Pancreas (tissue), 10 donors: ENCODE data around the gene LRRC43. TPM values are rescaled to one million over a fixed set of nuclear protein-coding genes. Genes with fewer than 3 reads are reported as not detected.

Experiments
- ATAC-seq, 4 donors: fragments of 200-7000 bp; cut with Tn5 transposase; one replicate each; pipeline versions ENCODE4 v1.8.0 to v1.9.1; 2020; ENCODE audit warnings: mild to moderate bottlenecking in 4 of 4, moderate library complexity in 4 of 4
- DNase-seq, 6 donors: peaks; one replicate each; pipeline ENCODE4 v3.0.0-alpha.2; 2020
- FAIRE-seq: peaks from 2 replicates; lab custom pipeline; 2012; peaks lifted over from hg19 to GRCh38; lab: Jason Lieb, UNC
- H3K27ac ChIP-seq, 4 donors: fragments of 200-600 bp; sonication (generic); 1 replicate in 3 of 4; 2 replicates in 1 of 4; pipeline versions ENCODE4 v1.5.0 to v1.8.0; 2020
- H3K27me3 ChIP-seq, 4 donors: fragments of 200-600 bp; one replicate each; pipeline ENCODE4 v1.8.0; 2021
- H3K36me3 ChIP-seq, 3 donors: fragments of 200-600 bp; sonication (generic) in 1 of 3; one replicate each; pipeline versions ENCODE4 v1.5.0 to v1.8.0; 2020 to 2021
- H3K4me1 ChIP-seq, 3 donors: fragments of 200-600 bp; one replicate each; pipeline ENCODE4 v1.8.0; 2021
- H3K4me3 ChIP-seq, 4 donors: fragments of 200-600 bp; sonication (generic) in 2 of 4; one replicate each; pipeline versions ENCODE4 v1.5.0 to v1.8.0; 2020 to 2021
- H3K9me3 ChIP-seq, 4 donors: fragments of 200-600 bp; one replicate each; pipeline ENCODE4 v1.8.0; 2021
- CTCF ChIP-seq, 4 donors: fragments of 200-600 bp; sonication (generic) in 3 of 4; IDR thresholded peaks; one replicate each; pipeline versions ENCODE4 v1.5.0 to v1.8.0; 2021; ENCODE audit warnings: antibody characterized with exemption in 4 of 4
- WGBS, 2 donors: extraction: QIAGEN DNeasy Blood & Tissue Kit; methylation state at CpG; one replicate each; pipeline ENCODE4 v1.1.7; 2013; 5-methylcytosine and 5-hydroxymethylcytosine counted together
- intact Hi-C, 3 donors: fragments of 100-400 bp; cut with DNase I; formaldehyde crosslinking; loops; one replicate each; pipeline versions ENCODE4 v1.11.1 to v1.14.2; 2022
- polyA plus RNA-seq, 2 donors: library from polyadenylated mRNA; stranded (reverse); fragments of 200-250 nt; gene quantifications; one replicate each; pipeline ENCODE4 v1.2.3, GENCODE V29; 2013
- total RNA-seq, 6 donors: library from RNA; stranded (reverse); fragmentation: NEBNext Ultra II Directional in 4 of 6; extraction: Animal tissue kit (Norgen Biotek cat#: 25700) in 4 of 6; gene quantifications; one replicate each; pipeline versions ENCODE4 v1.2.1 to v1.2.4, GENCODE V29; 2021 to 2023
- donor health status: healthy with polysubstance abuse.
- donor health status: DM: no; HTN: no; CAD: no; lungs with moderate emphysema.
- donor health status: DM: no; HTN: no; CAD: no.
- donor health status: control.
- donor health status: control.
- donor health status: Bipolar disorder and iron deficiency.
- donor health status: DM: yes; HTN: yes; CAD: no.
- donor health status: DM: no; HTN: no; CAD: no.
- donor health status: DM: no; HTN: no; CAD: no.
- donor health status: DM: yes; HTN: yes; CAD: no.

LRRC43 gene
- total RNA-seq (1 to 10 TPM in 1 of 6 donors, under 1 TPM in 5; 0.12 to 1.3 (median 0.47) TPM), polyA plus RNA-seq (1 to 10 TPM in 1 of 2 donors, under 1 TPM in 1; 0.57 to 1.6 TPM)

DNA sequence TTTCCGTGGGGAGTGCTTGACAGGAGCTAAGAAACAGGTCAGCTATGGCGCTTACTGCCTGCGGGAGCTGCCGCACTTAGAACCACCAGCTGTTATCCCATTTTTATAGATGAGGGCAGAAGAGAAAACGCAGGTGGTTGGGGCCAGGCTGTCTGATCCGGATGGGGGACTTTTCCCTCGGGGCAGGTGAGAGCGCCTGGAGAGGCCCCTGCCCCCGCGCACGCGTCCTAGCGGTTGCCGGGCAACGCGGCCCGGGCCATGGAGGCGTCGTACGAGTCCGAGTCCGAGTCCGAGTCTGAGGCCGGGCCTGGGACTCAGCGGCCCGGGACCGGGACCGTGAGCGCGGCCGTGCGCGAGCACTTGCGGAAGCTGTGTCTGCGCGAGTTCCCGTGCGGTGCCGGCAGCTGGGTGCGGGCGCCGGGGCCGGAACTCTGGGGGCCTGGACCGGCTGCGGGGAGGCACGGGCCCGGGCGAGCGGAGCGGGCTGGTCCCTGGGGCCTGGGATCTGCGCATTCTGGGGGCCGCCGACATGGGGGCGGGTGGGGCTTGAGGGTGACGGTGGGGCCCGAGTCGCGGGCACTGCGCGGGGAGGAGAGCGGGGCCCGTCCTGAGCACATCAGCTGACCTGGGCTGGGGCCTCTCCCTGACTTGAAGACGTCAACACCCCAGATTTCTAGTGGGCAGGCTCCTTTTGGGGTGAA is at the start of gene LRRC43:
LRRC43 (plus strand) TSS at position 237 of the 701 bp plus-strand sequence; CDS start at position 259, 22 bp downstream.
- 5 to 8% methylated on average over 45 to 63 of the region's 63 CpGs for WGBS, 2 donors
- no peak for TF ChIP-seq CTCF (IDR thresholded peaks at IDR 0.05)
- Histone ChIP-seq H3K9me3 (no peaks in the 10 kb centered on the region), H3K27ac (no peak within 1 kb of the TSS), H3K4me3 (peak within 1 kb of the TSS; percentile 18 to 51 (median 34)), H3K36me3 (no peaks in the 10 kb centered on the region), H3K4me1 (peaks cover 0 to 4% (median 0%) of the 10 kb centered on the region in 3 donors), H3K27me3 (no peaks in the 10 kb centered on the region)
- ATAC-seq: peak; percentile 87 to 97 (median 90)
- no peak for FAIRE-seq
- intact Hi-C loops: loop anchor here in 1 of 3 donors (10.0 kb wide), 1 partner anchor 128 kb away; no protein-coding TSS in a partner anchor
- DNase-seq: peak; percentile 25 to 79 (median 49)

DNA sequence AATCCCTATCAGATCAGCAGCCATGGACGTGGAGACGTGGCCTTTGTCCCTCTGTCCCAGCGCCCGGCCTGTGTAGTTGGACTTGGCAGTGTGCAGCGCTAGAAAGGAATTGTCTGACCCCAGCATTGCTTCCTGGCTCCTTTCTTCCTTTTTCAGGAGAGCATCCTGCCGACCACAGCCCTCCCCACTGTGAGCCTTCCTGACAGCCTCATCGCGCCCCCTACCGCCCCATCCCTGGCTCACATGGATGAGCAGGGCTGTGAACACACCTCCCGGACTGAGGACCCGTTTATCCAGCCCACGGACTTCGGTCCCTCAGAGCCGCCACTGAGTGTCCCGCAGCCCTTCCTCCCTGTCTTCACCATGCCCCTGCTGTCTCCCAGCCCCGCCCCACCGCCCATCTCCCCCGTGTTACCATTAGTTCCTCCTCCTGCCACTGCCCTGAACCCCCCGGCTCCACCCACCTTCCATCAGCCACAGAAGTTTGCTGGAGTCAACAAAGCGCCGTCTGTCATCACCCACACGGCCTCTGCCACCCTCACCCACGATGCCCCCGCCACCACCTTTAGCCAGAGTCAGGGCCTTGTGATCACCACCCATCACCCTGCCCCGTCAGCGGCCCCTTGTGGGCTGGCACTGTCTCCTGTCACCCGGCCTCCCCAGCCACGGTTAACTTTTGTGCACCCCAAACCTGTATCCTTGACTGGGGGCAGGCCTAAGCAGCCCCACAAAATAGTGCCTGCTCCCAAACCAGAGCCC is 49.6 kb upstream of the LRRC43 start:
- Histone ChIP-seq H3K27ac (no peak overlapping the region), H3K27me3 (no peaks in the 10 kb centered on the region), H3K36me3 (peaks cover 6 to 74% (median 51%) of the 10 kb centered on the region in 3 donors), H3K9me3 (no peaks in the 10 kb centered on the region), H3K4me1 (no peaks in the 10 kb centered on the region), H3K4me3 (no peak overlapping the region)
- ATAC-seq (no peak), FAIRE-seq (no peak), DNase-seq (peak in 1 of 6 donors; percentile 58)
- 82% methylated on average over 28 of the region's 28 CpGs for WGBS, 2 donors
- intact Hi-C loops: no loop called here
- TF ChIP-seq CTCF (IDR thresholded peaks at IDR 0.05): no peak

- no peak for TF ChIP-seq CTCF (IDR thresholded peaks at IDR 0.05)
- H3K36me3 ChIP-seq: peaks cover 6 to 67% (median 42%) of the 10 kb centered on the region in 3 donors
- no peaks in the 10 kb centered on the region for H3K9me3 ChIP-seq
- FAIRE-seq (no peak), DNase-seq (peak in 1 of 6 donors; percentile 71), ATAC-seq (no peak)
- WGBS, 2 donors: 96% methylated on average over 18 of the region's 18 CpGs
- no peaks in the 10 kb centered on the region for H3K4me1 ChIP-seq
- intact Hi-C loops: no loop called here
- H3K27me3 ChIP-seq: no peaks in the 10 kb centered on the region
- H3K4me3 ChIP-seq: no peak overlapping the region
- no peak overlapping the region for H3K27ac ChIP-seq
Observed at GRCh38 chr12:122135437-122136031, 47.4 kb upstream of the LRRC43 start.

DNA sequence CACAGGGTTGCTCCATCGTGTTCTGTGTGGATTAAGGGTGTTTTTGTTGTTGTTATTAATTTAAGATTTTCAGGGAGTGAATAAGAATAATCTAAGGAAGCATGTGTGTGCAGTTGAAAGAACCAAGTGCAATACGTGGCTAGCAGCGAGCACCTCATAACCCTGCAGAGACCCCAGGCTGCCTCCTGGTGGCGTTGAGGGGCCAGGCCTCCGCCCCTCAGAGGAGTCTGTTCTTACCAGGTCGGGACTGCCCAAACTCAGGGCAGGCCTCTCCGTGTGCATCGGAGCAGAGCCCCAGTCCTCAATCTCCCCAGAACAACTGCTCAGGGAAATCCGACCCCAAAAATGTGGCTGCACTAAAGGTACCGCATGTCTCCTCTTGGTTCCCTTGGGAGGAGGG is 45.7 kb upstream of the LRRC43 start:
- intact Hi-C loops: no loop called here
- Histone ChIP-seq H3K27me3 (no peaks in the 10 kb centered on the region), H3K36me3 (peaks cover 9 to 72% (median 53%) of the 10 kb centered on the region in 3 donors), H3K27ac (no peak overlapping the region), H3K9me3 (no peaks in the 10 kb centered on the region), H3K4me1 (no peaks in the 10 kb centered on the region), H3K4me3 (no peak overlapping the region)
- no peak for DNase-seq
- WGBS, 2 donors: 88 to 89% methylated on average over 10 of the region's 10 CpGs
- ATAC-seq: no peak
- TF ChIP-seq CTCF (IDR thresholded peaks at IDR 0.05): no peak
- FAIRE-seq: no peak
